GM12891 (cell line): Measurements from ENCODE around the gene FOXR1.

Source experiments
- POLR2A ChIP-seq: IDR thresholded peaks from 2 replicates; pipeline ENCODE4 v1.6.1; 2011; ENCODE audit warnings: low read depth, low read length, control low read depth
- POLR2AphosphoS5 ChIP-seq: IDR thresholded peaks from 2 replicates; pipeline ENCODE4 v1.6.1; 2011; ENCODE audit warnings: low read depth, low read length, control low read depth

DNA sequence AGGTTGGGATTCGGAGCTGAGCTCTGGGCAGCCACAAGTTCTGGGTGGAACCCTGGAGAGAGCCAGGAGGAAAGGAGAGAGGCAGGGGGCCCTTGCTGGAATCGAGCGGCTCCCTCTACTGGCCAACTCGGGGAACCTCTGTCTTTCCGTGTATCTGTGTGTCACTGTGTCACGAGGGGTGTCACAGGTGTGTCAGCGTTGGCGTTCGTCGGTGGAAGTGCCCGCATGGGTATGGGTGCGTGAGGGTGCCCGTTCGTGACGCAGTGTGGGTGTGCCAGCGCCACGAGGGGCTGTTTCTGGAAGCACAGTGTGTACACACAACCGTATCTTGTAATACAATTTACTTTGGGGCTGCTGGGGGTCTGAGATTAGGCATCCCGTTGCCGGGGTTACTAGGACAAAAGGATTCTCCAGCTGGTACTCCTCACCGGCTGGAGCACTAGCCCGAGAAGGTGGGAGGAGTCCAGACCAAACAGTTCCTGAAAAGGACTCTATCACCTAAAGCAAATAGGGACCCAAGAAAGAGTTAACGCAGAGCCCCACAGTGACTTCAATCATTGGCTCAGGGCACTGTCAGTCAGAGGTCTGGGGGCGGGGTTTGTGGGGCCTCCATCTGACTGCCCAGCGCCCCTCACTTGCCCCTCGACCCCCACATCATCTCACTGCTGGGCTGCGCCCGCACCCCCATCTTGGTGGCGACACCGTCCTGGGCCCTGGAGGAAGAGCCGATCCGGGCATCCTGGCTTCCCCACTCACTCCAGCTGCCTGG is 43.3 kb upstream of the FOXR1 start:
- TF ChIP-seq POLR2A (no peak), POLR2AphosphoS5 (no peak)
